Measurements from ENCODE around the gene SLC25A34.

DNA sequence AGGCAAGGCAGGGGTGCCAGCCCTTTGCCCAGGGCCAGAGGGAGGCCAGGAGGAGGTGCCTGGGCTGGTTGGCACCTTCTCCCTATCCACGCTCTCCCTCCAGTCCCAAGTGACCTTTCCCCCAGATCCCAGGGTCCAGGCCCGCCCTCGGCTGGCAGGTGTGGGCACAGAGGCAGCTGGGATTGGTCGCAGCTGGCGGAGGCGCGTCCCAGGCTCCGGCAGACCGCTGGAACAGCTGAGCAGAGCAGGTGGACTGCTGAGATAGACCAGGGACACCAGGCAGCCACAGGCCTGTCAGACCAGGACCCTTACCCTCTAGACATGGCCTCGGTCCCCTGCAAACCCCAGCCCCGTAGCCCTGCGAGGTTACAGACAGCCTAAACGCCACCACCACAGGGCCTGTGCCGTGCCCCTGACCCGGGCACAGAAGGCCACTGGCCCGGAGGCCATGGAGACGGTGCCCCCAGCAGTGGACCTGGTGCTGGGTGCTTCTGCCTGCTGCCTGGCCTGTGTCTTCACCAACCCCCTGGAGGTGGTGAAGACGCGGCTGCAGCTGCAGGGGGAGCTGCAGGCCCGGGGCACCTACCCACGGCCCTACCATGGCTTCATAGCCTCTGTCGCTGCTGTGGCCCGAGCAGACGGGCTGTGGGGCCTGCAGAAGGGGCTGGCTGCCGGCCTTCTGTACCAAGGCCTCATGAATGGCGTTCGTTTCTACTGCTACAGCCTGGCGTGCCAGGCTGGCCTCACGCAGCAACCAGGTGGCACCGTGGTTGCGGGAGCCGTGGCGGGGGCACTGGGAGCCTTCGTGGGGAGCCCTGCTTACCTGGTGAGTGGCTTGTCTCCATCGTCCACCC, at the start of gene SLC25A34:
- TF ChIP-seq POLR2A (IDR thresholded peaks at IDR 0.05; ENCODE audit: low read depth, low read length) (no peak), TAF1 (IDR thresholded peaks at IDR 0.05; ENCODE audit: borderline replicate concordance, low read depth, low read length) (no peak)
